CD1c-positive myeloid dendritic cell (primary cell): ENCODE data around the gene VTN.

Source experiments
- DNase-seq: peaks from one replicate; pipeline ENCODE4 v3.0.0-alpha.2; 2016; ENCODE audit errors: extremely low spot score

The VTN gene

DNA sequence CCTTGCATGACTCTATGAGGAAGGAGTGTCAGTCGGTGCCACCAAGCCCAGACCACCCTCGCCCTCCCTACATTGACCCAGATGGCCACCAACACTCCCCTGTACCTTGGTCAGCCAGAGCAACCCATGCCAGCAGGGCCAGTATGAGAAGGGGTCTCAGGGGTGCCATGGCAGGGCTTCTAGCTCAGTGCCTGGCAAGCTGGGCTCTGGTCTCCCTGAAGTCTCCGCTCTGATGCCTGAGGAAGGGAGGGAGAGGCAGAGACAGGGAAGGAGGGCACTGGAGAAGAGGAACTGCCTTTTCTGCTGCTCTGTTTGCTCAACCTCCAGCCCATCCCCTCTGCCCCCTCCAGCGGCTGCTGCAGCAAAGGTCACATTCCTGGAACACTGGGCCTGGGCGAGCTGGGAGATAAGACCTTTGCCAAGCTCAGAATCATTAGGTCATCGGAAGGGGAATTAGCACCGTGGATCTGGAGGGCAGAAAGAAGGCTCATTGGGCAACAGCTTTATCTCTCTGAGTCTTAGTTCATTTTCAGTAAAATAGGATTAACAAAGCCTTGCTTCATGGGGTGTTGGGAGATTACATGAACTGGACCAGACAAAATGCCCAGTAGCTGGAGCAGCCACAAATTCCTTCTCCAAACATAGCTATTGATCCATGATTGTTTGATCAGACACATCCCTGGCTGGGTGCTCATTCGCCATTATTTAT, at the start of gene VTN:
VTN (minus strand) TSS at position 273 of the 709 bp plus-strand sequence; CDS start at position 169, 104 bp downstream.
- DNase-seq, result peak; percentile 53

DNA sequence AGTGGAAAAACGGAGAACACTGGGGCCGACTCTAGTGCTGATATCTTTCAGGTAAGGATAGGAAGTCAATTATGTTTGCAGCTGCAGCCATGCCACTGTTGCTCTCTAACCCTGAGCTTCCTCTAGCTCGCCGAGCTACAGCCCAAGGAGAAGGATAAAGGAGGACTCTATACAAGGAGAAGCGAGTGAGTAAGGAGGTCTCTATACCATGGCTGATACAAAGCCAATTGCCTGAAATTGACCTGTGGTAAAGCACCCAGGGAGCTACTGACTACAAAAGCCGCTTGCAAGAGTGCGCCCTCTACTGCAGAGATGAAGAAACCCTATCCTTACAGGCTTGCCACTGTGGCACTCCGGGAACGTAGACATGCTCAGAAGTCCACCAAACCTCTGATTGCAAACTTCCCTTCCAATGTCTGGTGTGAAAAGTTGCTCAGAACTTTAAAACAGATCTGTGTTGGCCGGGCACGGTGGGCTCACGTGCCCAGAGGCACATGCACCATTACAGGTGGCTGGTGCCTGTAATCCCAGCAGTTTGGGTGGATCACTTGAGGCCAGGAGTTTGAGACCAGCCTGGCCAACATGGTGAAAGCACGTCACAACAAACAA, 46.7 kb upstream of the VTN start:
- DNase-seq, result peak; percentile 66

DNA sequence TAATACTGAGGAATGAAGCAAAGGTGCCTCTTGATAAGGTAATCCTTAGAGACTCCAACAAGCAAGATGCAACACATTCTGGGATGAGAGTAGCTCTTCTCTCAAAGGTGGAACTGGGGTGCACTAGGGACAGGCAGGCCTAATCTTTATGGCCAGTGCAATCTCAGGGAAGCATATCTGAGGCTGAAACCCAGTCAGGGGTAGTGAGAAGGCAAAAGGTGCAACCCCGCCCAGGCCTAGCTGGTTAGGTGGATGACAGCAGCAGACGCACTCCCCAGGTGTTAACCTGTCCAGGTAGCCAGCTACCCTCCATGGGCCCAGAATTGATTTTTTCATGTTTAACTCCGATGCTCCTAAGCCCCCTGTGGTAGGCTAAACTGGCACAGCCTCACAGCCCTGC, 45.8 kb upstream of the VTN start:
- no peak for DNase-seq

GRCh38 chr17:28413804-28414203, 43.7 kb upstream of the VTN start:
- no peak for DNase-seq

GRCh38 chr17:28412099-28412498, 42.0 kb upstream of the VTN start:
- DNase-seq, result no peak

- DNase-seq, result no peak
Measured at GRCh38 chr17:28407974-28408306, 37.8 kb upstream of the VTN start.

DNA sequence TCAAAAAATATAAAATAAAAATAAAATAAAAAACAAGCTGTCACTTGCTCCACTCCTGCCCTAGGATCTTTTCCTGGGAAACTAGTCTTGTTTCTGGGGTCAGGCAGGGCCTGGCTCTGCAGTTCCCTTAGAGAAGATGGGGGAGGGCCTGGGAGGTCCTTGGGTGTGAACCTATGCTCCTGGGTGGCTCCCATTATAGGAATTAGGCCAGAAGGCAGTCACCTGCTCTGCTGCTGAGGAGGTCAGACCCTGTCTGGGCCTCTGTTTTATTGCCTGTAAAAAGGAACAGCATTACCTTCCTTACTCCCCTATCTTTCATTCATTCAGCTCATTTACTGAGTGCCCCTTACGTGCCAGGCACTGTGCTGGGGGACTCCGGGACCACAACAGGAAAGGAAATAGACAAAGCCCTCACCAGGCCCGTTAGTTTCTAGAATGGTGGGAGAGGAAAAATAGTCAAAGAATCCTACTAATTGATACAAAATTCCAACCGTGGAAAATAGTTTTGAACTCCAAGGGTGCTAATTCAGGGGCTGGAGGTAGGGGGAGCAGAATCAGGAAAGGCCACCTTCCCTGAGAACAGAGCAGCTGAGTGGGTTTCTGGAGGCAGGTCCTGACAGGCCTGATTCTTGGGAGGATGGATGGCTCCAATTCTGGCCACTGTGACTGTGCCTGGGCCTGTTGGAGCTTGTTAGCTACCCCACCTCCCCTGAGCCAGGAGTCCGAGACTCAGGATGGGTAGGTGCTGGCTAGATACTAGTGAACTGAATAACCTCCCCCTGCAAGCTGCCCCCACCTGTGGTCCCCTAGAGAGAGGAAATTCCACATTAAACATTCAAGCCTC, 37.2 kb upstream of the VTN start:
- DNase-seq, result no peak

DNA sequence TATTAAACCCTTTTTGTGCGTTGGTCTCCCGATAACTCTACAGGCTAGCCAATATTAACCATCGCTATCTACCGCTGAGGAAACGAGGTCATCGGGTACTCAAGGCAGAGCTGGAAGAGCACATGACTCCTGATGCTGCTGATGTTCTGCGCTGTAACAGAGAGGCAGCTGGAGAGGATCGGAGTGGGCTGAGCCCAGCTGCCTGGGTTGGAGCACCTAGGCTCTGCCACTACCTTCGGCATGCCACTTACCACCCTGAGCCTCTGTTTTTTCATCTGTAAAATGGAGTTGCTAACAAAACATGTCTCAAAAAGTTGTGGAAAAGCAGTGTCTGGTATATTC, 36.3 kb upstream of the VTN start:
- no peak for DNase-seq

DNA sequence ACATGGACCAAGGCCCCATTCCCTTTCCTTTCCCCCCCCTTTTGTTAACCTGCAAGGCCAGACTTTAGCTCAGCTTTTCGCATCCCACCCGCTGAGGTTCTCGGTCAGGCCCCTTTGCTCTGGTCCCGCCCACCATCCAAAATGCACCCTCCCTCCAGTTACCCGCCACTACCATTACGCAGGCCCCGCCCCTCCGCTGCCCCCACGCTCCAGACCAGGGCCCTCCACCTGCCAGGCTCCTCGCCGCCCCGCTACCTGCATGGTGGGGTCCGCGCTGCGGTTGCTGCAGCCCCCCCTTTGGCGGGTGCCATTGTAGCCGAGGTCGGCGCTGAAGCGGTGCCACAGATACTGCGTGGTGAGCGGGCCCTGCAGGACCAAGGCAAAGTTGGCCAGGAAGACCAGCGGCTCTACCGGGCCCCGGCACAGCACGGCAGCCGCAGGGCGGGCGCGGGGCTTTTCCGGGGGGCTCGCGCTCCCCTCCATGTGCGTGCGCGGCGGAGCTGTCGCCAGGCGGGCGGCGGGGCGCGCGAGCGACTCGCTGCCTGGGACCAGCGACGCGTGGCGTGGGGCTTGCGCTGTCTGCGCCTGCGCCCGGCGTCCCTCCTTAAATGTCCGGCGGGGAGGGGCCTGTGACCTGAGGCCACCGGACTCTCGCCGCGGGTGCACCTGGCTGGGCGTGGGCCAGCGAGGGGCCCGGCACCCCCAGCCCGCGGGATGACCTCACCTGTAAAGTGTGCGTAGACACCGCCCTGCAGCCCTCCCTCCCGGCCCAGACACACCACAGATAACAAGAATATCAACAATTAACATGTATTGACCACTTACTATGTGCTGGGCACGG, 35.7 kb upstream of the VTN start, which contains the start of gene SLC46A1:
SLC46A1 (minus strand) TSS at position 581 of the 841 bp plus-strand sequence; CDS start at position 483, 98 bp downstream.
- DNase-seq, result peak; percentile 33

- DNase-seq, result no peak
Measured at GRCh38 chr17:28404812-28405570, 34.9 kb upstream of the VTN start.

DNA sequence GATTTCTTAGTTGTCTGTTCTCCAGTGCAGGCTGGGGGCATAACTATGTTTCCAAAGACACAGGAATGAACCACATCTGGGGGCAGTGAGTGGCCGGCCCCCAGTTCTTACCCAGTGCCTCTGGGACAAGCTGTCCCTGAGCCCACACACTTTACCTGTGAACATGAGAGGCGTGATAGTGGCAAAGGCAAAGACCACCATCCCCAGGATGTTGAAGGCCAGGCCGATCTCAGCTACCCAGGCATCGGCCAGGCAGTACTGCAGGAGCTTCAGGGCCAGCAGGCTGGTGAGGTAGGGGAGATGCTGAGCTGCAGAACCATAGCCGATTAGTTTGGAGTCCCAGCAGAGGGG, 34.3 kb upstream of the VTN start:
- no peak for DNase-seq

DNA sequence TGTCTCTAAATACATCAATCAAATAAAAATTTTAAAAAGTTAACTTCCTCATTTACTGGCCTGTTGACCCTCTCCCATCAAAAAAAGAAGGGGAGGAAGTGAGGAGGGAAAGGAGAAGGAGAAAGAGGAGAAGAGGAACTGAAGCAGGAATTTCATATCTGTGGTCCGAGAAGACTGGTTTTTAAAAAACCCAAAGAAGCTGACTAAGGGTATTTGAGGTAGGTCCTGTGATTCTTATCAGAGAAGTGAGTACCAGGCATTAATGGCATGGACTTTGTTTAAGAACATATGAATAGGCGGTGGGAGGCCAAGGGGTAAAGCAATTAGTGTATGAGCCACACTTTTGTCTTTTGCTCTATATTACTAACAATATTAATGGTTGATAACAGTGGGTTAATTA, 33.9 kb upstream of the VTN start:
- DNase-seq, result peak; percentile 47

DNA sequence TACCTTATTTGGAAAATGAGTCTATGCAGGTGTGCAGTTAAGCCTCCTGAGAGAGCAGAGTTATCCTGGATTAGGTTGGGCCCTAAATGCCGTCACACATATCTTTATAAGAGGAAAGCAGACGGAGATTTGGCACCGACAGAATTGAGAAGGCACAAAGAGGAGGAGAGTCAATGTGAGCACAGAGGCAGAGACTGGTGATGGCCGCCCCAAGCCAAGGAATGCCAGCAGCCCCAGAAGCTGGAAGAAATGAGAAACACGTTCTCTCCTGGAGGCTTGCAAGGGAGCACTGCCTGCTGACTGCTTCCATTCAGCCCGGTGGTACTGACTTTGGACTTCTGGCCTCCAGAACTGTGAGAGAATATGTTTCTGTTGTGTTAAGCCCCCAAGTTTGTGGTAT, 32.7 kb upstream of the VTN start:
- no peak for DNase-seq

DNA sequence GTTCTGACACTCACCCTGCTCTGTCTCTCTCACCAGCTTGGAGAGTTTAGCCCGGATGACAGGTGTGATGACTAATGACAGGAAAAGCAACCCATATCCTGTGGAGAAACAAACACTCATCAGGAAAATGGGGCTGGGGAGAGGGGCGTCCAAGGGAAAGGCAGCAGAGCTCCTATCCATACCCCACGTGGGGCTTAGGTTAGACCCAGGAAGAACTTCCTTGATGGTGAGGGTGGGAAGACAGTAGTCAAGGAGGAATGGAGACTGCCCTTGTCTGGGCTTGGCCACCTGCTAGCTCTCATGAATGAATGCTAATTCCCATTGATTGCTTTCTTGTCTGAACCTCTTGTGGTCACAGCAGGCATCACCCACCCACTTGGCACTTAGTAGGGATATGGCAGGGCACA, 32.1 kb upstream of the VTN start:
- DNase-seq, result no peak

GRCh38 chr17:28399808-28400207, 29.7 kb upstream of the VTN start:
- DNase-seq, result no peak

DNA sequence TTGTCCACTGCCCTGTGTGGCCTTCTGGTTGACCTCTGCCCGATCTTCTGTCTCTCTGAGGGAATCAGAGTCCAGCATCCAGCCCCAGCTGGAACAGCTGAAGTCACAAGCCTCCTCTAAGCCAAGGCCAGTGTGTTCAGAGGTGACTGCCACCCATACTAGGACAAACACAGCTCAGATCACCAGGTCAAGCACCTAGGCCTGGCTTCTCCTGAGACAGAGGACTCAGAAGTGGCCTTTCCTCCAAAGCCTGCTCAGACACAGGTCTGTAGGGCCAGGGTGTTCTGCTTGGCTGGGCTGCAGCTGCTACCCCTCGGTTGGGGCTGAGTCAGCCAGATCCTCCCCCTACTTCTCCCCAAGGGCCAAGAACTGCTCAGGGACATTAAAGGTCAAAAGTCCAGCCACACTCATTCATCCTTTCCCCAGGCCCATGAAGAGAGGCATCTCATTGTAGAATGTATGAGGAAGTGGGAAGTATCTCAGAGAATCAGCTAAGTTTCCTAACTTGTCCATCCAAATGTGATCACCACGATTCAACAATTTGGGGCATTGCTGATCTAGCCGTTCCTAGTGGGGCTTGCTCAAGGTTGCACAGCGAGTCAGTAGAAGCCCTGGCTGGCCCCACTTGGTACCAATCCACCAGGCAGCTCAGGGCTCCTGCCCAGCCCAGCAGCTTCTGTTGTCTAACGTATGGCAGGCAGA, 28.3 kb upstream of the VTN start:
- DNase-seq, result no peak

- DNase-seq, result no peak
Measured at GRCh38 chr17:28397687-28398279, 27.7 kb upstream of the VTN start.

DNA sequence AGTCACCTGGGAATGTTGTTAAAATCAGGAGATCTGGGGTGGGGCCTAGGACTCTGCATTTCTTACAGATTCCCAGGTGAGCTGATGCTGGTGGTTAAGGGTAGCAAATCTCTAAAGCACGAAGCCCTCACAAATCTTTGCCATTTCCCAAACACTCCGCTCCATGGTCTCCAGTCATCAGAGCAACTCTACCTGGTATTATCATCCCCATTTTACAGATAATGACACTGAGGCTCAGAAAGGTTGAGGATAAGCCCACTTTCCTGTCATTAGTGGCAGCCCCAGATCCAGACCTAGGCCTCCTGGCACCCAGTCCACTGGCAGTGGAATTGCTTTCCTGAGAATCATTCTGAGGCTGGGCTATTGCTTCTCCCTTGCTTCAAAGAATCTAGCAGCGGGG, 27.2 kb upstream of the VTN start:
- no peak for DNase-seq

- no peak for DNase-seq
Measured at GRCh38 chr17:28396635-28397239, 26.6 kb upstream of the VTN start.

DNA sequence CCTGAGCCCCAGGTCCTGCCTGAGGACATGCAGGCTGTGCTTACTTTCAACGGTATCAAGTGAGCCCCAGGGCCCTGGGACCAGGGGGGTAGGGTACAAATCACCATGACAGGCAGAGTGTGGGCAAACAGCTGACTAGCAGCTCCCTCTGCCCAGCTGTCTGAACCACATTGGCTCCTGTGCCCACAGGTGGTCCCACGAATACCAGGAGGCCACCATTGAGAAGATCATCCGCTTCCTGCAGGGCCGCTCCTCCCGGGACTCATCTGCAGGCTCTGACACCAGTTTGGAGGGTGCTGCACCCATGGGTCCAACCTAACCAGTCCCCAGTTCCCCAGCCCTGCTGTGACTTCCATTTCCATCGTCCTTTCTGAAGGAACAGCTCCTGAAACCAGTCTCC, 25.9 kb upstream of the VTN start:
- DNase-seq, result no peak
